GM21619 (cell line): ENCODE measurements around the gene CD58.

Experiments
- ATAC-seq: cut with Tn5 transposase; IDR thresholded peaks from one replicate; pipeline ENCODE4 v1.9.1; 2021; ENCODE audit not compliant: unreplicated experiment

The CD58 gene

GRCh38 chr1:116511459-116512019 is 59.3 kb downstream of the CD58 start:
- no peak for ATAC-seq

- no peak for ATAC-seq
Measured at GRCh38 chr1:116510361-116510760, 60.5 kb downstream of the CD58 start.

- ATAC-seq: peak; percentile 32
Measured at GRCh38 chr1:116508984-116509980, 61.5 kb downstream of the CD58 start.

GRCh38 chr1:116508085-116508983 is 62.5 kb downstream of the CD58 start:
- ATAC-seq: no peak

GRCh38 chr1:116507631-116508030 is 63.2 kb downstream of the CD58 start:
- no peak for ATAC-seq

- ATAC-seq: no peak
Measured at GRCh38 chr1:116506132-116507004, 64.5 kb downstream of the CD58 start.

GRCh38 chr1:116504308-116505156 is 66.3 kb downstream of the CD58 start:
- ATAC-seq: peak; percentile 85

- peak; percentile 4 for ATAC-seq
Measured at GRCh38 chr1:116503546-116504307, 67.1 kb downstream of the CD58 start.

GRCh38 chr1:116502671-116503314 is 68.0 kb downstream of the CD58 start:
- no peak for ATAC-seq

- no peak for ATAC-seq
Measured at GRCh38 chr1:116501870-116502244, 69.0 kb downstream of the CD58 start.

- no peak for ATAC-seq
Measured at GRCh38 chr1:116501125-116501869, 69.5 kb downstream of the CD58 start.

GRCh38 chr1:116498789-116499628 is 71.8 kb downstream of the CD58 start:
- ATAC-seq: peak; percentile 64

GRCh38 chr1:116497656-116498055 is 73.2 kb downstream of the CD58 start:
- no peak for ATAC-seq

GRCh38 chr1:116496898-116497297 is 73.9 kb downstream of the CD58 start:
- no peak for ATAC-seq

- no peak for ATAC-seq
Measured at GRCh38 chr1:116496380-116496779, 74.4 kb downstream of the CD58 start.

GRCh38 chr1:116495535-116495934 is 75.3 kb downstream of the CD58 start:
- no peak for ATAC-seq

GRCh38 chr1:116494745-116495144 is 76.1 kb downstream of the CD58 start:
- ATAC-seq: no peak
